Mammary epithelial cell (primary cell): Measurements from ENCODE around the gene CUX1.

Experiments
- CTCF ChIP-seq, 2 donors: IDR thresholded peaks in 1 of 2; conservative IDR thresholded peaks in 1 of 2; 2 replicates each; pipeline ENCODE4 v1.5.1; 2011 to 2012; ENCODE audit warnings: inconsistent platforms in 2 of 2, low read length in 2 of 2, mild to moderate bottlenecking in 2 of 2, control low read depth in 1 of 2, low read depth in 1 of 2; ENCODE audit not compliant: insufficient read depth in 1 of 2; ENCODE audit errors: extremely low read depth in 1 of 2
- EZH2 ChIP-seq: IDR thresholded peaks from 2 replicates; pipeline ENCODE4 v1.6.1; 2012; ENCODE audit warnings: low read length, inconsistent platforms, borderline replicate concordance

- TF ChIP-seq CTCF (conservative IDR thresholded peaks at IDR 0.05 in 1 of 2, IDR thresholded peaks at IDR 0.05 in 1 of 2; ENCODE audit: extremely low read depth in 1 of 2, insufficient read depth in 1 of 2, low read depth in 1 of 2, low read length in 2 of 2) (no peak), EZH2 (no peak)
Measured at GRCh38 chr7:102153599-102153946, 336.1 kb downstream of the CUX1 start.
